NCI-H446 (cell line): ENCODE data around the gene STRA8.

Experiments used
- DNase-seq, 2 experiments: peaks; one replicate each; lab custom pipeline; 2025; lab: John Stamatoyannopoulos, UW

The STRA8 gene

GRCh38 chr7:135238112-135238744 lies 4.6 kb downstream of the STRA8 start:
- DNase-seq = no peak

GRCh38 chr7:135239263-135239662 lies 5.6 kb downstream of the STRA8 start:
- no peak for DNase-seq

DNA sequence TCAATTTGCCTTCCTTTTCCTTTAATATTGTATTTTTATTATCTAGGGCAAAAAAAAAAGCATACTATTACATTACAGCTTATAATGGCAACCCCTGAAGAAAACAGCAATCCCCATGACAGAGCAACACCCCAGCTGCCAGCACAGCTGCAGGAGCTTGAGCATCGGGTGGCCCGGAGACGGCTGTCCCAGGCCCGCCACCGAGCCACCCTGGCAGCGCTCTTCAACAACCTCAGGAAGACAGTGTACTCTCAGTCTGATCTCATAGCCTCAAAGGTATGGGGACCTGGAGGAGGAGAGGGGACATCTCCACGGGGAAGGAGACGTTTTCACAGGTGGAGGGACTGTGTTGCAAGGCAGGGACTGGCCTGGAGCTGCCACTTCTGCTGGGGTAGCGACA lies 6.8 kb downstream of the STRA8 start:
- no peak for DNase-seq

DNA sequence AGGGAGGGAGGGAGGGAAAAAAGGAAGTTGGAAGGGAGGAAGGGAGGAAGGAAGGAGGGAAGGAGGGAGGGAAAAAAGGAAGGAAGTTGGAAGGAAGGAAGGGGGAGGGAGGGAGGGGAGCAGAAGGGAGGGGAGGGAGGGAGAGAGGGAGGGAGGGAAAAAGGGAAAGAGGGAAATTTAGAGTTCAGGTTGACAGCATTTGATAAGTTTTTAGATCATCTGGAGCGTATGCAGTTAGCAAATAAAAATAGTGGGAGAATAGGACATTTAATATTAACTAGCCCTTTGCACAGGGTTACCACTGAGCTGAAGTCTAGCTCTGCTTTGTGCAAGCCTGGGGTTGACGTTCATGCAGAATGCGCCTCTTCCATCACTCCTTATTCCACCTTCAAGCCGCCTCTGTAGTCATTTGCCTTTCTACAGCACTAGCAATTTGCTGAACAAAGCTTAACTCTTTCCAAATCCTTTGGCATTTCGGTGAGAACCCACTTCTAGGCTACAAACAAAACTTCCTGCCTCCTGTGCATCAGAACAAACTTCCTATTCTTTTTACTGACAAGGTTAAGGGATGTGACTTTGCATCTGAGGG lies 8.6 kb downstream of the STRA8 start:
- DNase-seq = no peak

- DNase-seq = no peak
Measured at GRCh38 chr7:135245226-135246190, 11.9 kb downstream of the STRA8 start.

DNA sequence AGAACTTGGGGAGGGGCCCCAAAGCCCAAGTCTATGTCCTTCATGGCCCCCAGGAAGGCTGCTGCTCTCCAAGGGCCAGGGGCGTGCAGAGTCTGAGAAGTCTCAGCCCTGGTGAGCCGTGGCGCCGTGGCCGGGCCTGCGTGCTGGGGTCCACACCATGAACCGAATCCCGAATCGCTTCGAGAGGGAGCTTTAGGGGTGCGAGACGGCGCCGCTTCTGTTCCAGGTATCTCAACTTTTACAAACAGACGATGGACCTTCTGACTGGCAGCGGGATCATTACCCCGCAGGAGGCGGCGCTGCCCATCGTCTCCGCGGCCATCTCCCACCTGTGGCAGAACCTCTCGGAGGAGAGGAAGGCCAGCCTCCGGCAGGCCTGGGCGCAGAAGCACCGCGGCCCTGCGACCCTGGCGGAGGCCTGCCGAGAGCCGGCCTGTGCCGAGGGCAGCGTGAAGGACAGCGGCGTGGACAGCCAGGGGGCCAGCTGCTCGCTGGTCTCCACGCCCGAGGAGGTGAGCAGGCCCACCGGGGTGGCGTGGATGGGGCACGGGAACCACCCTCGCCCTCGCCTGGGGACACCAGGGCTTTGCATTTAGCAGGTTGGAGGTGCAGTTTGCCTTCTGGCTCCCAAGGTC lies 12.7 kb downstream of the STRA8 start:
- no peak for DNase-seq

GRCh38 chr7:135247746-135248471 lies 14.3 kb downstream of the STRA8 start:
- DNase-seq = no peak

- DNase-seq = no peak
Measured at GRCh38 chr7:135248546-135248945, 14.9 kb downstream of the STRA8 start.

DNA sequence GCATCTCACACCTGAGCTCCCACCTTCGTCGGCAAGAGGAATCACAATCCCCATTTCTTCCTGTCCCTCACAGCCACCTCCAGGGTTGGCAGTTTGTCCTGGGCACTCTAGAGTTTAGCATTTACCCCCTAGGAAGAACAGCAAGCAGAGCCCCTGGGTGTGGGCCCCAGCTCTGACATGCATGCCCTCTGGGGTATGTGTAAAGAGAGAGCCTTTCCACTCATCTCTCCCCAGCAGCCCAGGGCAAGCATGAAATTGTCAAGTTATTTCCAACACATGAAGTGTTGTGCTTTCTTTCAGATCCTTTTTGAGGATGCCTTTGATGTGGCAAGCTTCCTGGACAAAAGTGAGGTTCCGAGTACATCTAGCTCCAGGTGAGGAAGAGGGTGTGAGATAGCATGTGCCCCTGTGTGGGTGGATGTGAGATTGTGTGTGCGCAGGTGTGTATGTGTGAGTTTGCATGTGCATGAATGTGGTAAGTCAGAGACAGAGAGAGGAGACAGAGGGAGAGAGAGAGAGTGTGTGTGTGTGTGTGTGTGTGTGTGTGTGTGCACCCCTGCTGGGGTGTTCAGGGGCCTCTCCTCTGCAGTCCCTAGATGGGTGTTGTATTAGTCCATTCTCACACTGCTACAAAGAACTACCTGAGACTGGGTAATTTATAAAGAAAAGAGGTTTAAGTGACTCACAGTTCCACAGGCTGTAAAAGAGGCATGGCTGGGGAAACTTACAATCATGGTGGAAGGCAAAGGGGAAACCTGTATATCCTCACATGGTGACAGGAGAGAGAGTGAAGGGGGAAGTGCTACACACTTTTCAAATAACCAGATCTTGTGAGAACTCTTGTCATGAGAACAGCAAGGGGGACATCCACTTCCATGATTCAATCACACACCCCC lies 18.1 kb downstream of the STRA8 start:
- DNase-seq = no peak

GRCh38 chr7:135253851-135254771 lies 20.5 kb downstream of the STRA8 start:
- peak; percentile 33 to 75 for DNase-seq

DNA sequence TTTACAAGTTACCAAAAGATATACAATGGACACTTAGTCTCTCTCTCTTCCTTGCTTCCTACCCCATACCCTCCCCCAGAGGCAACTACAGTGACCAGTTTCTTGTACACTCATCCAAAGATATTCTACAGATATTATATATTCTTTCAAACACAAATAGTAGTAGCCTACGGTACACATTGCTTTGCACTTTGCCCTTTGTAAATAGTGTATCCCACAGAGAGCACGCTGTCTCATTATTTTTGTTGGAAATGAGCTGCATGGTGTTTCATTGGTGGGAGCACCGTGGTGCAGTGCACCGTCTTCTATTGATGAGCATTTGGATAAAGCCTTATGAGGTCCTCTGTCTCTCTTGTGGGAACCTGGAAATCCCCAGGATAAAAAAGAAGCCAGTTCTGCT lies 24.2 kb downstream of the STRA8 start:
- DNase-seq = no peak

DNA sequence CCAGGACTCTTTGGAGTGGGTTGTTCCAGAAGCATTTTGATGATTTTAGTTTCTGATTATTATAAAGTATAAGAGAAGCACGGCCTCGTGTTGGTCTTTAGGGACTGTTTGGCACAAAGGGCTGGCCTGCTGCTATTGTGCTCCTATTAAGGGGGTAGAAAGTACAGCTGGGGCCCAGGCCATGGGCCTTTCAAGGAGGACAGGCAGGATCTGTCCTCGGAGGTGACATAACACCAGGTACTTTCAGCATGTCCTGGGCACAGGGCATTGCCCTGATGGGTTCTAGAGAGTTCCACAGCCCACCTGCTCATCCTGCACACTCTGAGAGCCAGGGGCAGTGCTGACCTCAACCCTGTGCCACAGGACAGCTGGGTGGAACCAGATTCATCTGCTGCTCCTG lies 24.9 kb downstream of the STRA8 start:
- no peak for DNase-seq

GRCh38 chr7:135259702-135260101 lies 26.1 kb downstream of the STRA8 start:
- DNase-seq = no peak

- DNase-seq = no peak
Measured at GRCh38 chr7:135260470-135260869, 26.8 kb downstream of the STRA8 start.

GRCh38 chr7:135260930-135261721 lies 27.5 kb downstream of the STRA8 start:
- no peak for DNase-seq

- DNase-seq = no peak
Measured at GRCh38 chr7:135262623-135263320, 29.1 kb downstream of the STRA8 start.

DNA sequence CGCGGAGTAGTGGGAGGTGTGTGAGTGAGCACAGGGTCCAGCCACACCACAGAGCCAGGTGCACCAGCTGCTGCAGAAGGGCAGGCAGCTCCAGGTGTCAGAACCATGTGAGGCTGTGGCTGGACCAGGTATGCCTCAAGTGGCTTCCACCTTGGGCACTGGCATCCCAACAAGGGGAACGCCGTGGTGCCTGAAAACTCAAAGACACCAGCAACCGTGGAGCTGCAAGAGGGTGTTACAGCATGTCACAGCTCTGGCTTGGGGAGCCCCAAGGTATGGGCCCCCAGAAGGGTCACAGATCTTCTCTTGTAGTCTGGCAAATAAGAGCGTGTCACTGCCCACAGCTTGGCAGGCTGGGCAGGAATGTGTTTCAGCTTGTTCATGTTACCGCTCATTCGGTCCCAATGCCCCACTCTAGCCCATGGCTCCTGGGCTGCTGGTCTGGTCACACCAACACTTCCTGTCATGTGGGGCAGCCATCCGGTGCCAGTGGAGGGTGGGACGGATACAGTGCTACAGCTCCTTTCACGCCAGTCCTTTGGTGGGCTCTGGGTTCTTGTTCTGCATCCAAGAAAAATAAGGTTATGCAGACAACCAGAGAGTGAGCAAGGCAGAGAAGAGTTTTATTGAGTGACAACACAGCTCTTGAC lies 29.8 kb downstream of the STRA8 start:
- DNase-seq = no peak

GRCh38 chr7:135265637-135266036 lies 32.0 kb downstream of the STRA8 start:
- DNase-seq = no peak
